ENCODE results near the gene KCNH1.

- TF ChIP-seq POLR2A (IDR thresholded peaks at IDR 0.05) (no peak), CTCF (IDR thresholded peaks at IDR 0.05) (no peak)
Observed at GRCh38 chr1:210683403-210684047, 450.4 kb downstream of the KCNH1 start.

All from prostate gland (tissue), 2 donors.